Fibroblast of the aortic adventitia (primary cell): ENCODE measurements around the gene NUP214. TPM values are rescaled to one million over a fixed set of nuclear protein-coding genes. Genes with fewer than 3 reads are reported as not detected.

Experiments used
- DNase-seq: peaks from one replicate; pipeline ENCODE4 v3.0.0-alpha.2; 2010; ENCODE audit warnings: low read depth
- H3K4me3 ChIP-seq: 2 replicates; pipeline ENCODE4 v1.5.1; 2011; ENCODE audit warnings: low read depth, mild to moderate bottlenecking, control low read depth, low read length, moderate library complexity
- total RNA-seq: library from RNA; depleted of rRNA; stranded (reverse); fragments of >200 nt; gene quantifications from 2 replicates; pipeline ENCODE4 v1.2.3, GENCODE V29; 2012; ENCODE audit warnings: low replicate concordance
- TF ChIP-seq, protein P1 (sequence below): IDR thresholded peaks from 2 replicates; pipeline ENCODE4 v1.5.1; 2011; ENCODE audit warnings: mild to moderate bottlenecking, low read length, control low read depth, inconsistent platforms; ENCODE audit not compliant: insufficient read depth

The NUP214 gene
- total RNA-seq, 1 donor: 20.2 TPM

- DNase-seq: peak; percentile 93
- TF ChIP-seq, protein P1, sequence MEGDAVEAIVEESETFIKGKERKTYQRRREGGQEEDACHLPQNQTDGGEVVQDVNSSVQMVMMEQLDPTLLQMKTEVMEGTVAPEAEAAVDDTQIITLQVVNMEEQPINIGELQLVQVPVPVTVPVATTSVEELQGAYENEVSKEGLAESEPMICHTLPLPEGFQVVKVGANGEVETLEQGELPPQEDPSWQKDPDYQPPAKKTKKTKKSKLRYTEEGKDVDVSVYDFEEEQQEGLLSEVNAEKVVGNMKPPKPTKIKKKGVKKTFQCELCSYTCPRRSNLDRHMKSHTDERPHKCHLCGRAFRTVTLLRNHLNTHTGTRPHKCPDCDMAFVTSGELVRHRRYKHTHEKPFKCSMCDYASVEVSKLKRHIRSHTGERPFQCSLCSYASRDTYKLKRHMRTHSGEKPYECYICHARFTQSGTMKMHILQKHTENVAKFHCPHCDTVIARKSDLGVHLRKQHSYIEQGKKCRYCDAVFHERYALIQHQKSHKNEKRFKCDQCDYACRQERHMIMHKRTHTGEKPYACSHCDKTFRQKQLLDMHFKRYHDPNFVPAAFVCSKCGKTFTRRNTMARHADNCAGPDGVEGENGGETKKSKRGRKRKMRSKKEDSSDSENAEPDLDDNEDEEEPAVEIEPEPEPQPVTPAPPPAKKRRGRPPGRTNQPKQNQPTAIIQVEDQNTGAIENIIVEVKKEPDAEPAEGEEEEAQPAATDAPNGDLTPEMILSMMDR: no peak
Measured at GRCh38 chr9:131179561-131180219, 54.3 kb downstream of the NUP214 start.

GRCh38 chr9:131180454-131180853 lies 55.1 kb downstream of the NUP214 start:
- no peak overlapping the region for H3K4me3 ChIP-seq
- peak; percentile 91 for DNase-seq
- TF ChIP-seq, protein P1: no peak

More at GRCh38 chr9:131179561-131180219, 54.3 kb downstream of the NUP214 start:
- no peak overlapping the region for H3K4me3 ChIP-seq

DNA sequence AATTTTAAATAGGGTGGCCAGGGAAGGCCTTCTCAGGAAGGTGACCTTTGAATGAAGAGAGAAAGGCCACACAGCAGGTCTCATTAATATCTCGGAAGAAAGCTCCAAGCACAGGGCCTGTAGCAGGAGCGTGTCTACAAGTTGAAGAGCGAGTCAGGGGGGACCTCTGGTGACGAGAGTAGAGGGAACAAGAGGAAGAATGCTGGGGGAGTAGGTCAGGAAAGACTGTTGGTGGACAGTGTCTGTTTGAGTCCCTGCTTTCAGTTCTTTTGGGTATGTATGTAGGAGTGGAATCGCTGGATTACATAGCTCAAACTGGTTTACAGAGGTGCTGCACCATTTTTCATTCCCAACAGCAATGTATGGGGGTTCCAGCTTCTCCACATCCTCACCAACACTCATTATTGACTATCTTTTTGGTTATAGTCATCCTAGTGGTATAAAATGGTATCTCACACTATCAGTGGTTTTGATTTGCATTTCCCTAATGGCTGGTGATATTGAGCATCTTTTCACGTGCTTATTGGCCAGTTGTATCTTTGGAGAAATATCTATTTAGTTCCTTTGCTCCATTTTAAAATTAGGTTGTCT lies 55.8 kb downstream of the NUP214 start:
- TF ChIP-seq, protein P1: peak; percentile 20
- H3K4me3 ChIP-seq: no peak overlapping the region
- no peak for DNase-seq

DNA sequence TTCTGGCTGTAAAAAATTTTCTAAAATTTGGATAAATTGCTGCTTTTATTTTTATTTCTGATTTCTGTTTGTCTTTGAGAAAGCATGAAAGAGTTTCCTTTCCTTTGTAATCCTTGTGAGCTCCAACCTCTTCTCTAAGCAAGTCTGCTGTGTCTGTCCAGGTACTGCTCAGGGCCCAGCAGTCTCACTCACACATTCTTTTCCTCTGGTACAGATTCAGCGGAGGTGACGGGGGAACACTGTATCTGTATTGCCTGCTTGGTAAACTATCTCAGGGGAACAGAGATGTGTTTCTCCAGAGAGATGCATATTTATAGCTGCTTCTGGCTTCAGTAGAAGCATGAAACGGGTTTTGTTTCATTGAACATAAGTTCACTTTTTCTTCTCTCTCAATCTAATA lies 60.5 kb downstream of the NUP214 start:
- no peak overlapping the region for H3K4me3 ChIP-seq
- DNase-seq: no peak
- TF ChIP-seq, protein P1: no peak

DNA sequence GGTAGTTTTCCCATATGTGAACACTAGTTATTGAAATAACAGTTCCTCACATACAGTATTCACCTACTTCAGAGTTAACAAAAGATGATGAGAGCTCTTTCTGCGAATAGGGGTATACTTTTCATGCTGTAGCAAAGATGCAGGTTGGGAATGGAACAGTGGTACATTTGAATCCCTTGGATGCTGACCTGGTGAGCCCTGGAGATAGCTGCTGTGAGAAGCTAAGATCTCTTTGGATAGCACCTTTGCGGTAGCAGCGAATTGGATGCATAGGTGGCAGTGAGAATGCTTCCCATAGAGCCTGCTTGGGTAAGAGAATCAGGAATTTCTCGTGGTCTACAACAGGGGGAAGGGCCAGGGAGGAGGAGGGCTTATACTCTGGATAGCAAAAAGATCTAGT lies 61.2 kb downstream of the NUP214 start:
- TF ChIP-seq, protein P1: no peak
- no peak overlapping the region for H3K4me3 ChIP-seq

DNA sequence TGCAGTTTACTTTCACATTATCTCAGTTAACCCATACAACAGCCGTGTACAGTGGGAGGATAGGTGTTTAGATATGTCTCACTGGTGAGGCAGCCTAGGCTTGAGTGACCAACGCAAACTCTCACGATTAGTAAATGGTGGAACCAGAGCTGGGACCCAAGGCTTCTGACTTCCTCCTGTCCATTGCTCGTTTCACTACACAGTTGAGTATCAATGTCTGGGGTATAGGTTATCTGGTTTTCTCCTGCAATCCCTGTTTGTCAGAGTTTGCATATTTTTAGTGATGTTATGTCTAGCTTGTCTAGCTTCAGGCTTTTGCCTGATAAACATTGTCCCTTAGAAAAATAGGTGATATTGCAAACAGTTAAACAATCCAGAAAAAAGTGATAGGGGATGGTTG lies 62.6 kb downstream of the NUP214 start:
- no peak overlapping the region for H3K4me3 ChIP-seq
- TF ChIP-seq, protein P1: no peak
- DNase-seq: no peak

More for the DNA sequence above, 61.2 kb downstream of the NUP214 start:
- DNase-seq: no peak
